ENCODE measurements around the gene ATP6V1G2. TPM values are rescaled to one million over a fixed set of nuclear protein-coding genes. Genes with fewer than 3 reads are reported as not detected.
A peak's percentile ranks its signal among the peaks of the same experiment; 100 is the strongest.

Gene ATP6V1G2
- total RNA-seq, 2 donors from 2014 or later = 1.4 to 2.3 TPM

DNA sequence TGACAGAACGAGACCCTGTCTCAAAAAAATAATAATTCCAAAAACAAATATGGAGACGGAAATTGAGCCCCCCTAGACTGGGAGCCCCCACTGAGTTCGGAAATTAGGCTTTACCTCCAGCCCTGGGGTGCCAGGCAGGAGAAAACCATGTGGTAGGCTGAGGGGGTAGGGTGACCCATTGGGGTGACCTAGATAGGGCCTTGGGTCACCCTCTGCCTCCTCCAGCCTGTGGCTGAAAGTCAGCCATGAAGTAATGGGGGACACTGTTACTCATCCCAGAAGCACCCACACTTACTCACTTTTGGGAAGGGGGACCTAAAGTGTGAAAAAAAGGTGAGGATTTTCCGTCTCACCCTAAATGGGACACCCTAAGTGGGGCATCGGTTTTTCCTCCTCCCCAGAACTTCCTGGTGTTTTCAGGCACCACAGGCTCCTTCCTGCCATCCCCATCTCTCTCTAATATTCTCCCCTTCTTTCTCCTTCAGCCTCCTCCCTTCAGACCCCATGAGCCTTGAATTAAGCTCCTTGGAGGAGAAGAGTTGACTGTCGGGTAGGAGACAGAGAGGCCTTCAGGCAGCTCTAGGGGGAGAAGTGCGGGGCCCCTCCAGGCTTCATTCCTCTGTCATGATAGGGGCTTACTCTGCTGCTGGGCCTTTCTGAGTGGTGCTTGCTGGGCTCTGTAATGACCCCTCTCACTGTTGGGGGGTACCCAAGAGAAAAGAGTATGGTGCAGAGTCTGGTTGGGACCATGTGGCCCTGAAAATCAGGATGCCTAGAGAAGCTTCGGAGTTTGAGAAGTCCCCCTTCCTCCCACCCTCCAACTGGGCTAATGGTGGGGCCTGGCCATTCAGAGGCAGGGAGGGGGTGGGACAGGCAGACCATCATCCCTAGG is 33.4 kb upstream of the ATP6V1G2 start:
- no peaks in the 10 kb centered on the region for H3K9me3 Mint-ChIP-seq
- no peaks in the 10 kb centered on the region for H3K27me3 Mint-ChIP-seq

DNA sequence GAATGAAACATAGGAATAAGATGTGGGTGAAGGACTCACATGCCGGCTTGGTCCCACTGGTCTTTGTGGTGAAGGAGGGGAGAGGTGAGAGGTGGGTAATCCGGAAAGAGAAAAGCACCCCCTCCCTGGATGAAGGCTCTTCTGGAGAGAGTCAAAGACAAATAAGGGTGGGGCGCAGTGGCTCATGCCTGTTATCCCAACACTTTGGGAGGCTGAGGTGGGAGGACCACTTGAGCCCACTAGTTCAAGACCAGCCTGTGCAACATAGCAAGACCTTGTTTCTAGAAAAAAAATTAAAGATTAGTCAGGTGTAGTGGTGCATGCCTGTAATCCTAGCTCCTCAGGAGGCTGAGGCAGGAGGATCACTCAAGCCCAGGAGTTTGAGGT is 32.7 kb upstream of the ATP6V1G2 start:
- no peak for DNase-seq (ENCODE audit: low spot score)
- no peaks in the 10 kb centered on the region for H3K9me3 Mint-ChIP-seq
- H3K4me3 Mint-ChIP-seq = peak overlapping the region; percentile 100
- H3K4me1 Mint-ChIP-seq (ENCODE audit: low read depth in 2 of 2) = peaks cover 69 to 78% of the 10 kb centered on the region in 2 donors
- H3K27me3 Mint-ChIP-seq = no peaks in the 10 kb centered on the region
- H3K27ac Mint-ChIP-seq = peak overlapping the region; percentile 88 to 92
- ATAC-seq = no peak
- peaks cover 26% of the 10 kb centered on the region for H3K36me3 Mint-ChIP-seq

More for the DNA sequence above, 33.4 kb upstream of the ATP6V1G2 start:
- Mint-ChIP-seq H3K36me3 (peaks cover 26% of the 10 kb centered on the region), H3K4me3 (peak overlapping the region; percentile 100), H3K4me1 (ENCODE audit: low read depth in 2 of 2) (peaks cover 64 to 73% of the 10 kb centered on the region in 2 donors), H3K27ac (peak overlapping the region; percentile 88 to 92)
- no peak for ATAC-seq
- no peak for DNase-seq (ENCODE audit: low spot score)

DNA sequence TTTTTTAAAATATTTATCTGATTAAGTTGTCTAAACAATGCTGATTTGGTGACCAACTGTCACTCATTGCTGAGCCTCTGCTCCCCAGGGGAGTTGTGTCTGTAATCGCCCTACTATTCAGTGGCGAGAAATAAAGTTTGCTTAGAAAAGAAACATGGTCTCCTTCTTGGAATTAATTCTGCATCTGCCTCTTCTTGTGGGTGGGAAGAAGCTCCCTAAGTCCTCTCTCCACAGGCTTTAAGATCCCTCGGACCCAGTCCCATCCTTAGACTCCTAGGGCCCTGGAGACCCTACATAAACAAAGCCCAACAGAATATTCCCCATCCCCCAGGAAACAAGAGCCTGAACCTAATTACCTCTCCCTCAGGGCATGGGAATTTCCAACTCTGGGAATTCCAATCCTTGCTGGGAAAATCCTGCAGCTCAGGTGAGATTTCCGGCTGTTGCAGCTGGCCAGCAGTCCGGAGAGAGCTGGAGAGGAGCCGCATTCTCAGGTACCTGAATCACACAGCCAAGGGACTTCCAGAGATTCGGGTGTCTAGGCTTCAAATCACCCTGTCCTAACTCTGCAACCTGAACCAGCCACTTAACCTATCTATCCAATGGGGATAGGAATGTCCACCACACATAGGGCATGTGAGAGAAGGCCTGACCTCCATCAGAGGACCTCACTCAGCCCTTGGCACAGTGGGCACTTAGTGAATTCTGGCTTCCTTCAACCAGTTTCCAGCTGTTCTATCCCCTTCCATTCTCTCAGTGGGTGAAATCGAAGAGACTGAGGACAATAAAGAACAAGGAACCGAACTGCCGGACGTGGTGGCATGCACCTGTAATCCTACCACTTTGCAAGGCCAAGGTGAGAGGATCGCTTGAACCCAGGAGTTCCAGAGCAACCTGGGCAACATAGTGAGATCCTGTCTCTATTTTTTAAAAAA is 32.0 kb upstream of the ATP6V1G2 start:
- Mint-ChIP-seq H3K27me3 (no peaks in the 10 kb centered on the region), H3K27ac (peak overlapping the region; percentile 88 to 92), H3K4me1 (ENCODE audit: low read depth in 2 of 2) (peaks cover 76 to 85% of the 10 kb centered on the region in 2 donors), H3K36me3 (peaks cover 26% of the 10 kb centered on the region), H3K9me3 (no peaks in the 10 kb centered on the region), H3K4me3 (peak overlapping the region; percentile 100)
- DNase-seq (ENCODE audit: low spot score) (no peak), ATAC-seq (no peak)

DNA sequence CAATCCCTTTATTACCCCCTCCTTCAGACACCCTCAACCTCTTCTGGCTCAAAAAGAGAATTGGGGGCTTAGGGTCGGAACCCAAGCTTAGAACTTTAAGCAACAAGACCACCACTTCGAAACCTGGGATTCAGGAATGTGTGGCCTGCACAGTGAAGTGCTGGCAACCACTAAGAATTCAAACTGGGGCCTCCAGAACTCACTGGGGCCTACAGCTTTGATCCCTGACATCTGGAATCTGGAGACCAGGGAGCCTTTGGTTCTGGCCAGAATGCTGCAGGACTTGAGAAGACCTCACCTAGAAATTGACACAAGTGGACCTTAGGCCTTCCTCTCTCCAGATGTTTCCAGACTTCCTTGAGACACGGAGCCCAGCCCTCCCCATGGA is 31.2 kb upstream of the ATP6V1G2 start:
- no peaks in the 10 kb centered on the region for H3K27me3 Mint-ChIP-seq
- no peak for DNase-seq (ENCODE audit: low spot score)
- peak overlapping the region; percentile 96 for H3K4me3 Mint-ChIP-seq
- H3K27ac Mint-ChIP-seq = peak overlapping the region; percentile 88 to 92
- no peaks in the 10 kb centered on the region for H3K9me3 Mint-ChIP-seq
- H3K36me3 Mint-ChIP-seq = peaks cover 26% of the 10 kb centered on the region
- no peak for ATAC-seq
- peaks cover 78 to 88% of the 10 kb centered on the region in 2 donors for H3K4me1 Mint-ChIP-seq (ENCODE audit: low read depth in 2 of 2)

DNA sequence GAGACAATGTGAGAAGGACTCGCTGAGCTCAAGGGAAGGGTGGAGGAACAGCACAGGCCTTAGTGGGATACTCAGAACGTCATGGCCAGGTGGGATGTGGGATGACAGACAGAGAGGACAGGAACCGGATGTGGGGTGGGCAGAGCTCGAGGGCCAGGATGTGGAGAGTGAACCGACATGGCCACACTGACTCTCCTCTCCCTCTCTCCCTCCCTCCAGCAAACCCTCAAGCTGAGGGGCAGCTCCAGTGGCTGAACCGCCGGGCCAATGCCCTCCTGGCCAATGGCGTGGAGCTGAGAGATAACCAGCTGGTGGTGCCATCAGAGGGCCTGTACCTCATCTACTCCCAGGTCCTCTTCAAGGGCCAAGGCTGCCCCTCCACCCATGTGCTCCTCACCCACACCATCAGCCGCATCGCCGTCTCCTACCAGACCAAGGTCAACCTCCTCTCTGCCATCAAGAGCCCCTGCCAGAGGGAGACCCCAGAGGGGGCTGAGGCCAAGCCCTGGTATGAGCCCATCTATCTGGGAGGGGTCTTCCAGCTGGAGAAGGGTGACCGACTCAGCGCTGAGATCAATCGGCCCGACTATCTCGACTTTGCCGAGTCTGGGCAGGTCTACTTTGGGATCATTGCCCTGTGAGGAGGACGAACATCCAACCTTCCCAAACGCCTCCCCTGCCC is 30.6 kb upstream of the ATP6V1G2 start:
- Mint-ChIP-seq H3K4me1 (ENCODE audit: low read depth in 2 of 2) (peaks cover 77 to 88% of the 10 kb centered on the region in 2 donors), H3K27me3 (no peaks in the 10 kb centered on the region), H3K4me3 (peak overlapping the region; percentile 96), H3K36me3 (peaks cover 26% of the 10 kb centered on the region), H3K27ac (peak overlapping the region; percentile 88 to 92), H3K9me3 (no peaks in the 10 kb centered on the region)
- peak; percentile 16 to 38 for ATAC-seq
- DNase-seq (ENCODE audit: low spot score) = peak; percentile 87

DNA sequence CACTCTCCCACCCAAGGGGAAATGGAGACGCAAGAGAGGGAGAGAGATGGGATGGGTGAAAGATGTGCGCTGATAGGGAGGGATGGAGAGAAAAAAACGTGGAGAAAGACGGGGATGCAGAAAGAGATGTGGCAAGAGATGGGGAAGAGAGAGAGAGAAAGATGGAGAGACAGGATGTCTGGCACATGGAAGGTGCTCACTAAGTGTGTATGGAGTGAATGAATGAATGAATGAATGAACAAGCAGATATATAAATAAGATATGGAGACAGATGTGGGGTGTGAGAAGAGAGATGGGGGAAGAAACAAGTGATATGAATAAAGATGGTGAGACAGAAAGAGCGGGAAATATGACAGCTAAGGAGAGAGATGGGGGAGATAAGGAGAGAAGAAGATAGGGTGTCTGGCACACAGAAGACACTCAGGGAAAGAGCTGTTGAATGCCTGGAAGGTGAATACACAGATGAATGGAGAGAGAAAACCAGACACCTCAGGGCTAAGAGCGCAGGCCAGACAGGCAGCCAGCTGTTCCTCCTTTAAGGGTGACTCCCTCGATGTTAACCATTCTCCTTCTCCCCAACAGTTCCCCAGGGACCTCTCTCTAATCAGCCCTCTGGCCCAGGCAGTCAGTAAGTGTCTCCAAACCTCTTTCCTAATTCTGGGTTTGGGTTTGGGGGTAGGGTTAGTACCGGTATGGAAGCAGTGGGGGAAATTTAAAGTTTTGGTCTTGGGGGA is 29.7 kb upstream of the ATP6V1G2 start:
- no peaks in the 10 kb centered on the region for H3K9me3 Mint-ChIP-seq
- H3K4me3 Mint-ChIP-seq = peak overlapping the region; percentile 96
- H3K4me1 Mint-ChIP-seq (ENCODE audit: low read depth in 2 of 2) = peaks cover 75 to 86% of the 10 kb centered on the region in 2 donors
- H3K27ac Mint-ChIP-seq = peak overlapping the region; percentile 88 to 92
- DNase-seq (ENCODE audit: low spot score) (no peak), ATAC-seq (no peak)
- peaks cover 24% of the 10 kb centered on the region for H3K36me3 Mint-ChIP-seq
- H3K27me3 Mint-ChIP-seq = no peaks in the 10 kb centered on the region

- H3K36me3 Mint-ChIP-seq = peaks cover 22% of the 10 kb centered on the region
- H3K27me3 Mint-ChIP-seq = no peaks in the 10 kb centered on the region
- ATAC-seq = peak; percentile 58 to 76
Measured at GRCh38 chr6:31575335-31575901, 29.0 kb upstream of the ATP6V1G2 start, which contains the start of gene TNF. Gene TNF (plus strand): TSS chr6:31575565. CDS start chr6:31575742, 177 bp downstream.

DNA sequence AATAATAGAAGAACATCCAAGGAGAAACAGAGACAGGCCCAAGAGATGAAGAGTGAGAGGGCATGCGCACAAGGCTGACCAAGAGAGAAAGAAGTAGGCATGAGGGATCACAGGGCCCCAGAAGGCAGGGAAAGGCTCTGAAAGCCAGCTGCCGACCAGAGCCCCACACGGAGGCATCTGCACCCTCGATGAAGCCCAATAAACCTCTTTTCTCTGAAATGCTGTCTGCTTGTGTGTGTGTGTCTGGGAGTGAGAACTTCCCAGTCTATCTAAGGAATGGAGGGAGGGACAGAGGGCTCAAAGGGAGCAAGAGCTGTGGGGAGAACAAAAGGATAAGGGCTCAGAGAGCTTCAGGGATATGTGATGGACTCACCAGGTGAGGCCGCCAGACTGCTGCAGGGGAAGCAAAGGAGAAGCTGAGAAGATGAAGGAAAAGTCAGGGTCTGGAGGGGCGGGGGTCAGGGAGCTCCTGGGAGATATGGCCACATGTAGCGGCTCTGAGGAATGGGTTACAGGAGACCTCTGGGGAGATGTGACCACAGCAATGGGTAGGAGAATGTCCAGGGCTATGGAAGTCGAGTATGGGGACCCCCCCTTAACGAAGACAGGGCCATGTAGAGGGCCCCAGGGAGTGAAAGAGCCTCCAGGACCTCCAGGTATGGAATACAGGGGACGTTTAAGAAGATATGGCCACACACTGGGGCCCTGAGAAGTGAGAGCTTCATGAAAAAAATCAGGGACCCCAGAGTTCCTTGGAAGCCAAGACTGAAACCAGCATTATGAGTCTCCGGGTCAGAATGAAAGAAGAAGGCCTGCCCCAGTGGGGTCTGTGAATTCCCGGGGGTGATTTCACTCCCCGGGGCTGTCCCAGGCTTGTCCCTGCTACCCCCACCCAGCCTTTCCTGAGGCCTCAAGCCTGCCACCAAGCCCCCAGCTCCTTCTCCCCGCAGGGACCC is 28.0 kb upstream of the ATP6V1G2 start:
- Mint-ChIP-seq H3K36me3 (peaks cover 22% of the 10 kb centered on the region), H3K27me3 (no peaks in the 10 kb centered on the region), H3K4me1 (ENCODE audit: low read depth in 2 of 2) (peaks cover 72 to 83% of the 10 kb centered on the region in 2 donors), H3K27ac (peak overlapping the region; percentile 88 to 92), H3K4me3 (peak overlapping the region; percentile 96), H3K9me3 (no peaks in the 10 kb centered on the region)
- ATAC-seq (peak in 1 of 2 donors; percentile 2), DNase-seq (ENCODE audit: low spot score) (peak; percentile 79)

More at GRCh38 chr6:31575335-31575901, 29.0 kb upstream of the ATP6V1G2 start, which contains the start of gene TNF:
- peak within 1 kb of the TSS; percentile 96 for H3K4me3 Mint-ChIP-seq
- H3K4me1 Mint-ChIP-seq (ENCODE audit: low read depth in 2 of 2) = peaks cover 73 to 85% of the 10 kb centered on the region in 2 donors
- peak; percentile 91 for DNase-seq (ENCODE audit: low spot score)
- H3K9me3 Mint-ChIP-seq = no peaks in the 10 kb centered on the region
- peak within 1 kb of the TSS; percentile 88 to 92 for H3K27ac Mint-ChIP-seq

DNA sequence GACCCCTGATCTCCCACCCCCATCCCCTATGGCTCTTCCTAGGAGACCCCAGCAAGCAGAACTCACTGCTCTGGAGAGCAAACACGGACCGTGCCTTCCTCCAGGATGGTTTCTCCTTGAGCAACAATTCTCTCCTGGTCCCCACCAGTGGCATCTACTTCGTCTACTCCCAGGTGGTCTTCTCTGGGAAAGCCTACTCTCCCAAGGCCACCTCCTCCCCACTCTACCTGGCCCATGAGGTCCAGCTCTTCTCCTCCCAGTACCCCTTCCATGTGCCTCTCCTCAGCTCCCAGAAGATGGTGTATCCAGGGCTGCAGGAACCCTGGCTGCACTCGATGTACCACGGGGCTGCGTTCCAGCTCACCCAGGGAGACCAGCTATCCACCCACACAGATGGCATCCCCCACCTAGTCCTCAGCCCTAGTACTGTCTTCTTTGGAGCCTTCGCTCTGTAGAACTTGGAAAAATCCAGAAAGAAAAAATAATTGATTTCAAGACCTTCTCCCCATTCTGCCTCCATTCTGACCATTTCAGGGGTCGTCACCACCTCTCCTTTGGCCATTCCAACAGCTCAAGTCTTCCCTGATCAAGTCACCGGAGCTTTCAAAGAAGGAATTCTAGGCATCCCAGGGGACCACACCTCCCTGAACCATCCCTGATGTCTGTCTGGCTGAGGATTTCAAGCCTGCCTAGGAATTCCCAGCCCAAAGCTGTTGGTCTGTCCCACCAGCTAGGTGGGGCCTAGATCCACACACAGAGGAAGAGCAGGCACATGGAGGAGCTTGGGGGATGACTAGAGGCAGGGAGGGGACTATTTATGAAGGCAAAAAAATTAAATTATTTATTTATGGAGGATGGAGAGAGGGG is 27.1 kb upstream of the ATP6V1G2 start:
- Mint-ChIP-seq H3K27ac (peak overlapping the region; percentile 88 to 92), H3K36me3 (peaks cover 21% of the 10 kb centered on the region), H3K27me3 (no peaks in the 10 kb centered on the region), H3K9me3 (no peaks in the 10 kb centered on the region), H3K4me1 (ENCODE audit: low read depth in 2 of 2) (peaks cover 72 to 83% of the 10 kb centered on the region in 2 donors), H3K4me3 (peak overlapping the region; percentile 96)
- no peak for DNase-seq (ENCODE audit: low spot score)
- ATAC-seq = no peak

DNA sequence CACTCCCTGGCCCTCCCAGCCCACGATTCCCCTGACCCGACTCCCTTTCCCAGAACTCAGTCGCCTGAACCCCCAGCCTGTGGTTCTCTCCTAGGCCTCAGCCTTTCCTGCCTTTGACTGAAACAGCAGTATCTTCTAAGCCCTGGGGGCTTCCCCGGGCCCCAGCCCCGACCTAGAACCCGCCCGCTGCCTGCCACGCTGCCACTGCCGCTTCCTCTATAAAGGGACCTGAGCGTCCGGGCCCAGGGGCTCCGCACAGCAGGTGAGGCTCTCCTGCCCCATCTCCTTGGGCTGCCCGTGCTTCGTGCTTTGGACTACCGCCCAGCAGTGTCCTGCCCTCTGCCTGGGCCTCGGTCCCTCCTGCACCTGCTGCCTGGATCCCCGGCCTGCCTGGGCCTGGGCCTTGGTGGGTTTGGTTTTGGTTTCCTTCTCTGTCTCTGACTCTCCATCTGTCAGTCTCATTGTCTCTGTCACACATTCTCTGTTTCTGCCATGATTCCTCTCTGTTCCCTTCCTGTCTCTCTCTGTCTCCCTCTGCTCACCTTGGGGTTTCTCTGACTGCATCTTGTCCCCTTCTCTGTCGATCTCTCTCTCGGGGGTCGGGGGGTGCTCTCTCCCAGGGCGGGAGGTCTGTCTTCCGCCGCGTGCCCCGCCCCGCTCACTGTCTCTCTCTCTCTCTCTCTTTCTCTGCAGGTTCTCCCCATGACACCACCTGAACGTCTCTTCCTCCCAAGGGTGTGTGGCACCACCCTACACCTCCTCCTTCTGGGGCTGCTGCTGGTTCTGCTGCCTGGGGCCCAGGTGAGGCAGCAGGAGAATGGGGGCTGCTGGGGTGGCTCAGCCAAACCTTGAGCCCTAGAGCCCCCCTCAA is 25.9 kb upstream of the ATP6V1G2 start, which contains the start of gene LTA:
LTA (plus strand) TSS at position 249 of the 871 bp plus-strand sequence; CDS start at position 703, 454 bp downstream.
- H3K27me3 Mint-ChIP-seq = no peaks in the 10 kb centered on the region
- no peaks in the 10 kb centered on the region for H3K9me3 Mint-ChIP-seq
- ATAC-seq (peak; percentile 64 to 67), DNase-seq (ENCODE audit: low spot score) (peak; percentile 88)
- peaks cover 16% of the 10 kb centered on the region for H3K36me3 Mint-ChIP-seq
- peaks cover 80 to 90% of the 10 kb centered on the region in 2 donors for H3K4me1 Mint-ChIP-seq (ENCODE audit: low read depth in 2 of 2)
- H3K4me3 Mint-ChIP-seq = peak within 1 kb of the TSS; percentile 96
- peak within 1 kb of the TSS; percentile 88 to 92 for H3K27ac Mint-ChIP-seq
